AG04450 (cell line): ENCODE results near the gene MPV17. TPM values are rescaled to one million over a fixed set of nuclear protein-coding genes. Genes with fewer than 3 reads are reported as not detected.
A peak's percentile ranks its signal among the peaks of the same experiment; 100 is the strongest.

Experiments used
- CTCF ChIA-PET: fragments of 300-600, 350-600 bp; formaldehyde crosslinking; extraction: SDS; loops from one replicate; lab custom pipeline; 2022; ENCODE audit warnings: antibody characterized with exemption, inconsistent platforms; lab: Charles Lee
- POLR2A ChIA-PET: fragments of 350-600 bp; formaldehyde crosslinking; extraction: SDS; loops from one replicate; lab custom pipeline; 2021; ENCODE audit warnings: antibody characterized with exemption, inconsistent platforms; lab: Yijun Ruan, JAX
- DNase-seq: peaks from one replicate; pipeline ENCODE4 v3.0.0-alpha.2; 2011; ENCODE audit warnings: low read depth, low spot score
- H3K27ac ChIP-seq: one replicate; pipeline ENCODE4 v1.5.1; 2012; ENCODE audit warnings: low read depth, low read length, control low read depth
- H3K27me3 ChIP-seq: one replicate; pipeline ENCODE4 v1.6.0; 2012; ENCODE audit warnings: low read length; ENCODE audit not compliant: control insufficient read depth, insufficient read depth
- H3K4me3 ChIP-seq: 2 replicates; pipeline ENCODE4 v1.5.1; 2011; ENCODE audit warnings: mild to moderate bottlenecking, low read depth, low read length, control low read depth
- H3K9me3 ChIP-seq: 2 replicates; pipeline ENCODE4 v1.5.1; 2012; ENCODE audit warnings: low read length; ENCODE audit not compliant: control insufficient read depth, insufficient read depth
- CTCF ChIP-seq: IDR thresholded peaks from 2 replicates; pipeline ENCODE4 v1.5.1; 2011; ENCODE audit warnings: low read depth, low read length, control low read depth, inconsistent platforms
- polyA minus RNA-seq: library from RNA; depleted of rRNA, polyadenylated mRNA; stranded (reverse); fragments of >200 nt; gene quantifications from 2 replicates; pipeline ENCODE4 v1.2.3, GENCODE V29; 2011; rRNA and poly(A)+ RNA removed
- polyA plus RNA-seq: library from polyadenylated mRNA; depleted of rRNA; stranded (reverse); fragments of >200 nt; gene quantifications from 2 replicates; pipeline ENCODE4 v1.2.3, GENCODE V29; 2011; rRNA removed

Gene MPV17
- 183 and 191 TPM in 2 replicates for polyA plus RNA-seq
- 157 and 184 TPM in 2 replicates for polyA minus RNA-seq

GRCh38 chr2:27322766-27323595, at the start of gene MPV17:
Gene MPV17 (minus strand): TSS chr2:27323097. CDS start chr2:27322517, 580 bp downstream.
- TF ChIP-seq CTCF, result no peak
- POLR2A ChIA-PET, result interaction anchor here (0.6 to 2.0 kb wide), 6 partner anchors 11 to 550 kb away, joined by 3 to 9 read pairs (median 3); partner anchors contain the start of genes GTF3C2 and PREB
- H3K4me3 ChIP-seq, result peak within 1 kb of the TSS; percentile 90
- peak within 1 kb of the TSS; percentile 95 for H3K27ac ChIP-seq
- no peaks in the 10 kb centered on the region for H3K9me3 ChIP-seq
- peak; percentile 78 for DNase-seq
- CTCF ChIA-PET, result interaction anchor here (1.4 to 3.4 kb wide), 3 partner anchors 19 to 43 kb away, joined by 5 to 18 read pairs (median 5); partner anchors contain the start of gene GTF3C2
- no peaks in the 10 kb centered on the region for H3K27me3 ChIP-seq

GRCh38 chr2:27370816-27371620, 48.1 kb upstream of the MPV17 start:
- ChIA-PET POLR2A (interaction anchor here (0.7 to 3.9 kb wide), 3 partner anchors 9 to 57 kb away, joined by 3 to 35 read pairs (median 34); partner anchors contain the start of genes GTF3C2, NRBP1 and ZNF513), CTCF (interaction anchor here (1.1 to 3.8 kb wide), 2 partner anchors 8 to 9 kb away, joined by 6 to 10 read pairs; partner anchors contain the start of gene ZNF513)
- Histone ChIP-seq H3K4me3 (peak overlapping the region; percentile 96), H3K27ac (peak overlapping the region; percentile 69), H3K9me3 (no peaks in the 10 kb centered on the region; the same call in 1 of the 2 replicates), H3K27me3 (no peaks in the 10 kb centered on the region)
- TF ChIP-seq CTCF, result no peak
- DNase-seq, result no peak

DNA sequence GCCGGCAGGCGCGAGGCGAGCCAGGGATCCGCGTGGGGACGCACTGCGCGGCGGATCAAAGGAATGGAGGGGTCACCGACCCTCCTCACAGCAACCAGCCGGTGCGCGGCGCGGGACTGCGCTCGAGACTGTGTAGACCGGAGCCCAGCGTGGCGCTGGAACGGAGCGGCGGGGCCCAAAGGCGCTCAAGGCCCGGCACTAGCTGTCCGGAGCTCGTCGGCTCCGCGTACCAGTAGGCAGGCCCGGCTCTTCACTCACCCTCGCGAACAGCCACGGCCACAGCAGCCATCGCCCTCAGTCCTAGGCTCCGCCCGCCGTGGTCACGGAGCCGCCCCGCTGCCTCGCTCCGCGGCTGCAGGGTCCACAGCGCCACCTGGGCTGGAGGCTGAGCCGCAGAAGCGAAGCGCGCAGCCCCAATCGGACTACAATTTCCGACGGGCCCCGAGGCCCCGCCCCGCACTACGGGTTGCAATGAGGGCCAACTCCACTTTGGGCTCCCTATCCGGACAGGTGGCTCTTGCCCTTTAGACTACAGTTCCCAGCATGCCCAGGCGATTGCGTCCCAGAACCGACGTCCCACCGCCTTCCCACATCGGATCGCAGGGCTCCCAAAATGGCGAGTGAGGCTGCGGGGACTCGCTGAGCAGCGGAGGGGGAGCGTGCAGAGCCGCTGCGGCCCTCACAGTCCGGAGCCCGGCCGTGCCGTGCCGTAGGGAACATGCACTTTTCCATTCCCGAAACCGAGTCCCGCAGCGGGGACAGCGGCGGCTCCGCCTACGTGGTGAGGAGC, 47.3 kb upstream of the MPV17 start, which contains the start of the genes EIF2B4 and SNX17:
TSS of gene EIF2B4 (minus strand) at position 313 of the 790 bp plus-strand sequence. CDS start at position 289, 24 bp downstream.
TSS of gene SNX17 (plus strand) at position 591 of the 790 bp plus-strand sequence. CDS start at position 719, 128 bp downstream.
- POLR2A ChIA-PET, result interaction anchor here (0.7 to 3.9 kb wide), 6 partner anchors 9 to 59 kb away, joined by 3 to 35 read pairs (median 6); partner anchors contain the start of genes GTF3C2, MPV17, NRBP1 and ZNF513
- Histone ChIP-seq H3K9me3 (no peaks in the 10 kb centered on the region; the same call in 1 of the 2 replicates), H3K4me3 (peak within 1 kb of the TSS; percentile 96), H3K27me3 (no peaks in the 10 kb centered on the region), H3K27ac (peak within 1 kb of the TSS; percentile 84)
- CTCF ChIA-PET, result interaction anchor here (0.7 to 3.8 kb wide), 5 partner anchors 9 to 313 kb away, joined by 3 to 10 read pairs (median 3); partner anchors contain the start of genes PPM1G and ZNF513
- peak; percentile 77 for TF ChIP-seq CTCF
- peak; percentile 98 for DNase-seq

- no peak for TF ChIP-seq CTCF
- Histone ChIP-seq H3K4me3 (peak overlapping the region; percentile 96), H3K27me3 (no peaks in the 10 kb centered on the region), H3K9me3 (no peaks in the 10 kb centered on the region; the same call in 1 of the 2 replicates), H3K27ac (peak overlapping the region; percentile 84)
- POLR2A ChIA-PET, result interaction anchor here (0.7 to 3.9 kb wide), 6 partner anchors 10 to 60 kb away, joined by 3 to 35 read pairs (median 6); partner anchors contain the start of genes GTF3C2, MPV17, NRBP1 and ZNF513
- CTCF ChIA-PET, result interaction anchor here (0.7 to 3.8 kb wide), 6 partner anchors 10 to 313 kb away, joined by 3 to 10 read pairs (median 3); partner anchors contain the start of genes PPM1G and ZNF513
- DNase-seq, result no peak
Measured at GRCh38 chr2:27369471-27370025, 46.7 kb upstream of the MPV17 start.
